Peyer's patch (tissue), 4 donors: ENCODE measurements around the gene S1PR1. TPM values are rescaled to one million over a fixed set of nuclear protein-coding genes. Genes with fewer than 3 reads are reported as not detected.

ENCODE experiments used
- DNase-seq, 3 donors: peaks; one replicate each; pipeline ENCODE4 v3.0.0-alpha.2; 2017 to 2019
- H3K27ac ChIP-seq, 4 donors: fragments of 200-600 bp; sonication (generic); one replicate each; pipeline ENCODE4 v1.5.1; 2016 to 2019
- H3K27me3 ChIP-seq, 2 donors: fragments of 200-600 bp; sonication (generic); one replicate each; pipeline ENCODE4 v1.5.1; 2019
- H3K36me3 ChIP-seq, 3 donors: fragments of 200-600 bp; sonication (generic); one replicate each; pipeline ENCODE4 v1.5.1; 2016 to 2019
- H3K4me1 ChIP-seq, 4 donors: fragments of 200-600 bp; sonication (generic); one replicate each; pipeline ENCODE4 v1.5.1; 2016 to 2019
- H3K4me3 ChIP-seq, 4 donors: fragments of 200-600 bp; sonication (generic); 1 replicate in 3 of 4; 2 replicates in 1 of 4; pipeline ENCODE4 v1.5.1; 2016 to 2019; ENCODE audit warnings: mild to moderate bottlenecking in 1 of 4
- H3K9me3 ChIP-seq, 4 donors: fragments of 200-600 bp; sonication (generic); one replicate each; pipeline ENCODE4 v1.5.1; 2016 to 2019; ENCODE audit warnings: mild to moderate bottlenecking in 1 of 4
- CTCF ChIP-seq, 6 experiments: fragments of 450-650 bp in 4 of 6; fragments of 200-600 bp in 2 of 6; sonication (generic) in 1 of 6; IDR thresholded peaks; one replicate each; pipeline ENCODE4 v1.5.1; 2017 to 2019; ENCODE audit warnings: antibody characterized with exemption in 6 of 6, mild to moderate bottlenecking in 3 of 6, moderate library complexity in 1 of 6
- POLR2A ChIP-seq, 2 donors: fragments of 450-650 bp; IDR thresholded peaks; one replicate each; pipeline ENCODE4 v1.5.1; 2017; ENCODE audit warnings: antibody characterized with exemption in 2 of 2, mild to moderate bottlenecking in 2 of 2, moderate library complexity in 2 of 2
- total RNA-seq, 4 donors: library from RNA; depleted of rRNA; stranded (reverse); fragments of >200 nt; gene quantifications; one replicate each; pipeline ENCODE4 v1.1.0, GENCODE V29; 2016

Gene S1PR1
- total RNA-seq, 4 donors from 2014 or later, result 3.0 to 27.2 (median 19.3) TPM

- Histone ChIP-seq H3K4me1 (peaks cover 0 to 11% (median 2%) of the 10 kb centered on the region in 4 donors), H3K9me3 (no peaks in the 10 kb centered on the region), H3K27ac (no peak overlapping the region), H3K36me3 (no peaks in the 10 kb centered on the region), H3K4me3 (no peak overlapping the region), H3K27me3 (no peaks in the 10 kb centered on the region)
- DNase-seq, result no peak
- no peak for TF ChIP-seq CTCF (IDR thresholded peaks at IDR 0.05)
- TF ChIP-seq POLR2A (IDR thresholded peaks at IDR 0.05), result no peak
Measured at GRCh38 chr1:101251504-101251903, 14.7 kb downstream of the S1PR1 start.

- Histone ChIP-seq H3K9me3 (no peaks in the 10 kb centered on the region), H3K27ac (no peak overlapping the region), H3K4me1 (peaks cover 0 to 7% (median 2%) of the 10 kb centered on the region in 4 donors), H3K36me3 (no peaks in the 10 kb centered on the region), H3K27me3 (no peaks in the 10 kb centered on the region), H3K4me3 (no peak overlapping the region)
- TF ChIP-seq POLR2A (IDR thresholded peaks at IDR 0.05), result no peak
- no peak for TF ChIP-seq CTCF (IDR thresholded peaks at IDR 0.05)
- no peak for DNase-seq
Measured at GRCh38 chr1:101253976-101254674, 17.3 kb downstream of the S1PR1 start.

GRCh38 chr1:101257500-101258325 is 20.9 kb downstream of the S1PR1 start:
- H3K4me1 ChIP-seq, result peaks cover 0 to 8% (median 4%) of the 10 kb centered on the region in 4 donors
- H3K27me3 ChIP-seq, result no peaks in the 10 kb centered on the region
- H3K27ac ChIP-seq, result peak overlapping the region in 1 of 4 donors; percentile 34
- H3K9me3 ChIP-seq, result no peaks in the 10 kb centered on the region
- peak; percentile 49 to 61 (median 59) for DNase-seq
- TF ChIP-seq POLR2A (IDR thresholded peaks at IDR 0.05) (no peak), CTCF (IDR thresholded peaks at IDR 0.05) (no peak)
- H3K4me3 ChIP-seq, result no peak overlapping the region
- H3K36me3 ChIP-seq, result no peaks in the 10 kb centered on the region

- no peak overlapping the region for H3K4me3 ChIP-seq
- no peaks in the 10 kb centered on the region for H3K36me3 ChIP-seq
- no peaks in the 10 kb centered on the region for H3K9me3 ChIP-seq
- TF ChIP-seq CTCF (IDR thresholded peaks at IDR 0.05), result no peak
- TF ChIP-seq POLR2A (IDR thresholded peaks at IDR 0.05), result no peak
- no peak overlapping the region for H3K27ac ChIP-seq
- no peaks in the 10 kb centered on the region for H3K27me3 ChIP-seq
- DNase-seq, result no peak
- peaks cover 0 to 22% (median 4%) of the 10 kb centered on the region in 4 donors for H3K4me1 ChIP-seq
Measured at GRCh38 chr1:101259744-101260148, 22.9 kb downstream of the S1PR1 start.

GRCh38 chr1:101260556-101261350 is 23.9 kb downstream of the S1PR1 start:
- Histone ChIP-seq H3K27me3 (no peaks in the 10 kb centered on the region), H3K4me3 (no peak overlapping the region), H3K27ac (no peak overlapping the region), H3K9me3 (no peaks in the 10 kb centered on the region), H3K4me1 (peaks cover 0 to 23% (median 4%) of the 10 kb centered on the region in 4 donors), H3K36me3 (no peaks in the 10 kb centered on the region)
- no peak for DNase-seq
- TF ChIP-seq POLR2A (IDR thresholded peaks at IDR 0.05), result no peak
